K562 (cell line): ENCODE measurements around the gene TMEM167A. TPM values are rescaled to one million over a fixed set of nuclear protein-coding genes. Genes with fewer than 3 reads are reported as not detected.
"Not testable (repeated sequence)": the region's sequence is repeated elsewhere in the genome, so short reads cannot be mapped to it uniquely, and the experiment has no call there.

Experiments
- ATAC-seq: fragments of 200-7000 bp; cut with Tn5 transposase; 3 replicates; pipeline ENCODE4 v1.9.1; 2020; ENCODE audit warnings: moderate library complexity
- BruUV-seq: library from RNA; stranded (reverse); fragments of 400-500 nt; replicated peaks from 2 replicates; lab custom pipeline; 2021; lab: Mats Ljungman, UMichigan
- CTCF ChIA-PET: fragments of 300-600 bp; formaldehyde crosslinking; extraction: SDS; loops from one replicate; lab custom pipeline; 2021; ENCODE audit warnings: low intra/inter-chr PET ratio; lab: Yijun Ruan, JAX
- POLR2A ChIA-PET: fragments of 300-600, 350-650 bp; sonication (Branson Sonifier 250); formaldehyde crosslinking; extraction: SDS; loops from one replicate; lab custom pipeline; 2021; ENCODE audit warnings: antibody characterized with exemption, inconsistent platforms; lab: Yijun Ruan, JAX
- DNase-seq, 4 experiments: peaks; one replicate each; pipeline versions ENCODE4 v3.0.0 to v3.0.0-alpha.2; 2011 to 2018; ENCODE audit warnings: low spot score in 3 of 4, mixed read lengths in 3 of 4; ENCODE audit errors: extremely low read depth in 1 of 4
- FAIRE-seq: peaks from 2 replicates; lab custom pipeline; 2011; peaks lifted over from hg19 to GRCh38; lab: Jason Lieb, UNC
- H2AFZ ChIP-seq: 2 replicates; pipeline ENCODE4 v1.6.0; 2011; ENCODE audit warnings: low read depth, low read length, control low read depth, inconsistent platforms
- H3K27ac ChIP-seq: fragments of 200-600 bp; 3 replicates; pipeline ENCODE4 v1.8.0; 2011; ENCODE audit warnings: low read depth, mild to moderate bottlenecking, control low read depth, inconsistent platforms, low read length, moderate library complexity, mixed read lengths; ENCODE audit errors: extremely low read depth
- H3K27me3 ChIP-seq, 2 experiments: fragments of 300-600 bp in 1 of 2; 2 replicates in 1 of 2; 3 replicates in 1 of 2; pipeline versions ENCODE4 v1.6.0 to v1.8.0; 2011; ENCODE audit warnings: inconsistent platforms in 2 of 2, low read length in 2 of 2, mild to moderate bottlenecking in 1 of 2, mixed read lengths in 1 of 2, moderate library complexity in 1 of 2; ENCODE audit not compliant: control insufficient read depth in 2 of 2, insufficient read depth in 2 of 2
- H3K36me3 ChIP-seq: fragments of 300-600 bp; 3 replicates; pipeline ENCODE4 v1.8.0; 2011; ENCODE audit warnings: mild to moderate bottlenecking, low read length, inconsistent platforms; ENCODE audit not compliant: control insufficient read depth, insufficient read depth
- H3K4me1 ChIP-seq, 2 experiments: fragments of 200-600 bp in 1 of 2; replicated peaks in 1 of 2; 2 replicates in 1 of 2; 3 replicates in 1 of 2; pipeline versions ENCODE4 v1.5.1 to v1.8.0; 2011; ENCODE audit warnings: inconsistent platforms in 2 of 2, low read length in 2 of 2, mild to moderate bottlenecking in 1 of 2, mixed read lengths in 1 of 2, moderate library complexity in 1 of 2; ENCODE audit not compliant: control insufficient read depth in 2 of 2, insufficient read depth in 2 of 2
- H3K4me2 ChIP-seq: 2 replicates; pipeline ENCODE4 v1.6.1; 2011; ENCODE audit warnings: low read length, control low read depth, inconsistent platforms, mixed read lengths; ENCODE audit not compliant: insufficient read depth
- H3K4me3 ChIP-seq: fragments of 200-600 bp; sonication (generic), shearing (Covaris generic); 2 replicates; pipeline ENCODE4 v1.5.1; 2016; ENCODE audit warnings: control low read depth, inconsistent platforms
- H3K79me2 ChIP-seq: fragments of 200-600 bp; 3 replicates; pipeline ENCODE4 v1.8.0; 2011; ENCODE audit warnings: low read length, inconsistent platforms; ENCODE audit not compliant: control insufficient read depth, insufficient read depth
- H3K9ac ChIP-seq, 2 experiments: 2 replicates each; pipeline versions ENCODE4 v1.6.0 to v1.6.1; 2011; ENCODE audit warnings: low read depth in 2 of 2, low read length in 2 of 2, control low read depth in 1 of 2, inconsistent platforms in 1 of 2, mild to moderate bottlenecking in 1 of 2, mixed read lengths in 1 of 2; ENCODE audit not compliant: insufficient read depth in 1 of 2
- H3K9me1 ChIP-seq: one replicate; pipeline ENCODE4 v1.6.0; 2011; ENCODE audit warnings: inconsistent platforms, mild to moderate bottlenecking, low read length, moderate library complexity; ENCODE audit not compliant: control insufficient read depth, insufficient read depth
- H3K9me3 ChIP-seq: replicated peaks from 2 replicates; pipeline ENCODE4 v1.5.1; 2011; ENCODE audit warnings: low read depth, low read length, inconsistent platforms; ENCODE audit not compliant: control insufficient read depth, insufficient read depth
- H4K20me1 ChIP-seq: replicated peaks from 2 replicates; pipeline ENCODE4 v1.6.1; 2011; ENCODE audit warnings: low read length, inconsistent platforms, mixed read lengths; ENCODE audit not compliant: control insufficient read depth, insufficient read depth
- BDP1 ChIP-seq: IDR thresholded peaks from 3 replicates; pipeline ENCODE4 v1.6.1; 2011; ENCODE audit not compliant: insufficient read length, insufficient read depth
- ELF2 ChIP-seq: fragments of 250-450 bp; sonication (Bioruptor Pico); IDR thresholded peaks from 2 replicates; pipeline ENCODE4 v1.5.0; 2021; ENCODE audit warnings: mild to moderate bottlenecking
- LEF1 ChIP-seq: fragments of 450-650 bp; IDR thresholded peaks from 2 replicates; pipeline ENCODE4 v1.6.1; 2016; ENCODE audit warnings: mild to moderate bottlenecking
- RBFOX2 ChIP-seq: fragments of 200-400 bp; formaldehyde crosslinking; IDR thresholded peaks from 2 replicates; pipeline ENCODE4 v1.6.1; 2017; ENCODE audit warnings: low read depth, mild to moderate bottlenecking, low read length, moderate library complexity
- SRSF3 ChIP-seq: fragments of 200-400 bp; formaldehyde crosslinking; IDR thresholded peaks from 2 replicates; pipeline ENCODE4 v1.6.1; 2016; ENCODE audit warnings: mild to moderate bottlenecking, low read length, moderate library complexity; ENCODE audit not compliant: insufficient read depth
- ZNF41 ChIP-seq: fragments of 250-450 bp; sonication (Bioruptor Pico); conservative IDR thresholded peaks from 2 replicates; pipeline ENCODE4 v1.4.0; 2020; ENCODE audit warnings: mild to moderate bottlenecking
- WGBS: fragments of 100-300 bp; shearing (Covaris generic); methylation state at CpG from one replicate; pipeline ENCODE4 v1.1.6; 2016; ENCODE audit warnings: low coverage, mixed read lengths; ENCODE audit not compliant: insufficient coverage; ENCODE audit errors: missing lambda C conversion rate; 5-methylcytosine and 5-hydroxymethylcytosine counted together
- in situ Hi-C: fragments of 300-500 bp; cut with MboI; formaldehyde crosslinking; loops from 4 replicates; pipeline ENCODE4 v1.15.0; 2018; ENCODE audit warnings: inconsistent platforms, mixed read lengths
- intact Hi-C: fragments of 100-400 bp; cut with micrococcal nuclease; formaldehyde crosslinking; loops from 2 replicates; pipeline ENCODE4 v1.14.2; 2022
- polyA plus RNA-seq, 8 experiments: library from polyadenylated mRNA; depleted of rRNA in 4 of 8; stranded (reverse) in 5 of 8; unstranded in 3 of 8; fragments of >200 nt; fragmentation: Nextera tagmentation in 2 of 8; fragmentation: Illumina TruSeq in 1 of 8; extraction: Ambion mirVana in 2 of 8; extraction: Trizol in 1 of 8; gene quantifications; 2 replicates each; pipeline versions ENCODE4 v1.2.1 to v1.2.3, GENCODE V29; 2011 to 2014; ENCODE audit warnings: inconsistent platforms in 1 of 8, missing spikeins in 1 of 8
- total RNA-seq, 7 experiments: library from RNA; depleted of rRNA in 6 of 7; stranded (reverse); fragments of >200 nt in 6 of 7; fragmentation: Illumina TruSeq in 2 of 7; extraction: Trizol in 2 of 7; gene quantifications; 2 replicates each; pipeline versions ENCODE4 v1.2.1 to v1.2.3, GENCODE V29; 2011 to 2021; ENCODE audit warnings: low replicate concordance in 1 of 7
- TF ChIP-seq, protein P1 (sequence below): IDR thresholded peaks from 2 replicates; pipeline ENCODE4 v1.6.1; 2016; ENCODE audit warnings: missing genetic modification characterization, missing compliant biosample characterization
- TF ChIP-seq, protein P2 (sequence below): fragments of 450-650 bp; formaldehyde crosslinking; IDR thresholded peaks from 2 replicates; pipeline ENCODE4 v1.4.0; 2020; ENCODE audit warnings: mild to moderate bottlenecking, moderate library complexity

Gene TMEM167A
- total and polyA plus RNA-seq, 9 of the 15 experiments (the other 6 are each of a cell fraction or from before 2014, with no cell fraction given): 35.3 to 458 (median 110) TPM

GRCh38 chr5:83069096-83069799 is 7.9 kb downstream of the TMEM167A start (continued):
- no peak for TF ChIP-seq ELF2
- no peak for TF ChIP-seq RBFOX2
- TF ChIP-seq ZNF41 (CRISPR knock-in tag): no peak
- TF ChIP-seq LEF1: no peak
- TF ChIP-seq, protein P1, sequence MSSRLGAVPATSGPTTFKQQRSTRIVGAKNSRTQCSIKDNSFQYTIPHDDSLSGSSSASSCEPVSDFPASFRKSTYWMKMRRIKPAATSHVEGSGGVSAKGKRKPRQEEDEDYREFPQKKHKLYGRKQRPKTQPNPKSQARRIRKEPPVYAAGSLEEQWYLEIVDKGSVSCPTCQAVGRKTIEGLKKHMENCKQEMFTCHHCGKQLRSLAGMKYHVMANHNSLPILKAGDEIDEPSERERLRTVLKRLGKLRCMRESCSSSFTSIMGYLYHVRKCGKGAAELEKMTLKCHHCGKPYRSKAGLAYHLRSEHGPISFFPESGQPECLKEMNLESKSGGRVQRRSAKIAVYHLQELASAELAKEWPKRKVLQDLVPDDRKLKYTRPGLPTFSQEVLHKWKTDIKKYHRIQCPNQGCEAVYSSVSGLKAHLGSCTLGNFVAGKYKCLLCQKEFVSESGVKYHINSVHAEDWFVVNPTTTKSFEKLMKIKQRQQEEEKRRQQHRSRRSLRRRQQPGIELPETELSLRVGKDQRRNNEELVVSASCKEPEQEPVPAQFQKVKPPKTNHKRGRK: no peak
- no peak for TF ChIP-seq SRSF3
- TF ChIP-seq, protein P2, sequence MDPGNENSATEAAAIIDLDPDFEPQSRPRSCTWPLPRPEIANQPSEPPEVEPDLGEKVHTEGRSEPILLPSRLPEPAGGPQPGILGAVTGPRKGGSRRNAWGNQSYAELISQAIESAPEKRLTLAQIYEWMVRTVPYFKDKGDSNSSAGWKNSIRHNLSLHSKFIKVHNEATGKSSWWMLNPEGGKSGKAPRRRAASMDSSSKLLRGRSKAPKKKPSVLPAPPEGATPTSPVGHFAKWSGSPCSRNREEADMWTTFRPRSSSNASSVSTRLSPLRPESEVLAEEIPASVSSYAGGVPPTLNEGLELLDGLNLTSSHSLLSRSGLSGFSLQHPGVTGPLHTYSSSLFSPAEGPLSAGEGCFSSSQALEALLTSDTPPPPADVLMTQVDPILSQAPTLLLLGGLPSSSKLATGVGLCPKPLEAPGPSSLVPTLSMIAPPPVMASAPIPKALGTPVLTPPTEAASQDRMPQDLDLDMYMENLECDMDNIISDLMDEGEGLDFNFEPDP (CRISPR knock-in tag): no peak
- TF ChIP-seq BDP1: no peak

DNA sequence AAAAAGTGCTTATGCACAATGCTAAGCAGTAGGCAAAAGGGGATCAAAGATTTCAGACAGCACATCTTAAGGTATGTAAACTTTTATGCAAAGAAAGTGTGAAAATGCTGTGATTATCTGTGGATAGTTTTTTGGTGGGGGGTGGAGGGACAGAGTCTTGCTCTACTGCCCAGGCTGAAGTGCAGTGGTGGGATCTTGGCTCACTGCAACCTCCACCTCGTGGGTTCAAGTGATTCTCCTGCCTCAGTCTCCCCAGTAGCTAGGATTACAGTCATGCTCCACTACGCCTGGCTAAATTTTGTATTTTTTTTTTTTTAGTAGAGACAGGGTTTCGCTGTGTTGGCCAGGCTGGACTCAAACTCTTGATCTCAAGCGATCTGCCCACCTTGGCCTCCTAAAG is 9.8 kb downstream of the TMEM167A start:
- WGBS: 83% methylated on average over 4 of the region's 4 CpGs
- H2AFZ ChIP-seq, H3K9ac ChIP-seq, H3K27ac ChIP-seq, H3K4me3 ChIP-seq, ATAC-seq, H3K27me3 ChIP-seq, FAIRE-seq, H3K4me1 ChIP-seq, H4K20me1 ChIP-seq, POLR2A ChIA-PET, DNase-seq, in situ Hi-C loops, intact Hi-C loops, H3K9me1 ChIP-seq, H3K4me2 ChIP-seq, CTCF ChIA-PET, H3K9me3 ChIP-seq, BruUV-seq: not testable (repeated sequence)
- Histone ChIP-seq H3K79me2 (peaks cover 100% of the 10 kb centered on the region), H3K36me3 (peaks cover 55% of the 10 kb centered on the region)
